Measurements from ENCODE around the gene FOXL1. TPM values are rescaled to one million over a fixed set of nuclear protein-coding genes. Genes with fewer than 3 reads are reported as not detected.

Gene FOXL1
- total and polyA plus RNA-seq, 9 of the 15 experiments (the other 6 are each of a cell fraction or from before 2014, with no cell fraction given): not detected

DNA sequence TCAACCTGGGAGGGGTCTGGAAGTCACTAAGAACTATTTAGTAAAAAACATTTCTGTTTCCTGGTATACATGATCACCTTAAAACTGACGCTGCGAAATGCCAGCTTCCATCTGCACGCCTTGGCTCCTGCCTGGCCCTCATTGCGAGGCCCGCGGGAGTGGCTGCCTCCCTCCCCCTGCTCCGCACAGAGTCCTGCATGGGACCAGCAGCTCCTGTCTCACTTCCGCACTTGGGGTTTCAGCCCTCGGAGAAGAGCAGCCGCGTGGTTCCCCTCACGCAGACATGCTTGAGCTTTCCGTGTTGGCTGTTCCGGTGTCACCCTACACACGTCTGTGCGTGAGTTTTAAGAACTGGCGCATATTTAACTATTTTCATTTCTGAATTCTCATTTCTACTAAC, 41.7 kb upstream of the FOXL1 start (continued):
- no peak for TF ChIP-seq ERF (CRISPR knock-in tag; IDR thresholded peaks at IDR 0.05)
- no peak for TF ChIP-seq TAF15 (IDR thresholded peaks at IDR 0.05; ENCODE audit: low read depth, low read length)
- TF ChIP-seq ZNF354B (CRISPR knock-in tag; IDR thresholded peaks at IDR 0.05): no peak
- TF ChIP-seq NFYB (IDR thresholded peaks at IDR 0.05; ENCODE audit: extremely low read depth, insufficient read length): no peak
- no peak for TF ChIP-seq FOXK2 (conservative IDR thresholded peaks at IDR 0.05 in 1 of 2, IDR thresholded peaks at IDR 0.05 in 1 of 2; ENCODE audit: low read depth in 2 of 2)
- TF ChIP-seq, protein P1, sequence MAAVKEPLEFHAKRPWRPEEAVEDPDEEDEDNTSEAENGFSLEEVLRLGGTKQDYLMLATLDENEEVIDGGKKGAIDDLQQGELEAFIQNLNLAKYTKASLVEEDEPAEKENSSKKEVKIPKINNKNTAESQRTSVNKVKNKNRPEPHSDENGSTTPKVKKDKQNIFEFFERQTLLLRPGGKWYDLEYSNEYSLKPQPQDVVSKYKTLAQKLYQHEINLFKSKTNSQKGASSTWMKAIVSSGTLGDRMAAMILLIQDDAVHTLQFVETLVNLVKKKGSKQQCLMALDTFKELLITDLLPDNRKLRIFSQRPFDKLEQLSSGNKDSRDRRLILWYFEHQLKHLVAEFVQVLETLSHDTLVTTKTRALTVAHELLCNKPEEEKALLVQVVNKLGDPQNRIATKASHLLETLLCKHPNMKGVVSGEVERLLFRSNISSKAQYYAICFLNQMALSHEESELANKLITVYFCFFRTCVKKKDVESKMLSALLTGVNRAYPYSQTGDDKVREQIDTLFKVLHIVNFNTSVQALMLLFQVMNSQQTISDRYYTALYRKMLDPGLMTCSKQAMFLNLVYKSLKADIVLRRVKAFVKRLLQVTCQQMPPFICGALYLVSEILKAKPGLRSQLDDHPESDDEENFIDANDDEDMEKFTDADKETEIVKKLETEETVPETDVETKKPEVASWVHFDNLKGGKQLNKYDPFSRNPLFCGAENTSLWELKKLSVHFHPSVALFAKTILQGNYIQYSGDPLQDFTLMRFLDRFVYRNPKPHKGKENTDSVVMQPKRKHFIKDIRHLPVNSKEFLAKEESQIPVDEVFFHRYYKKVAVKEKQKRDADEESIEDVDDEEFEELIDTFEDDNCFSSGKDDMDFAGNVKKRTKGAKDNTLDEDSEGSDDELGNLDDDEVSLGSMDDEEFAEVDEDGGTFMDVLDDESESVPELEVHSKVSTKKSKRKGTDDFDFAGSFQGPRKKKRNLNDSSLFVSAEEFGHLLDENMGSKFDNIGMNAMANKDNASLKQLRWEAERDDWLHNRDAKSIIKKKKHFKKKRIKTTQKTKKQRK (IDR thresholded peaks at IDR 0.05; ENCODE audit: borderline replicate concordance, low read depth, low read length): no peak
- TF ChIP-seq, protein P2, sequence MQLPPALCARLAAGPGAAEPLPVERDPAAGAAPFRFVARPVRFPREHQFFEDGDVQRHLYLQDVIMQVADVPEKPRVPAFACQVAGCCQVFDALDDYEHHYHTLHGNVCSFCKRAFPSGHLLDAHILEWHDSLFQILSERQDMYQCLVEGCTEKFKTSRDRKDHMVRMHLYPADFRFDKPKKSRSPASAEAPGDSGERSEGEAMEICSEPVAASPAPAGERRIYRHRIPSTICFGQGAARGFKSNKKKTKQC (CRISPR knock-in tag; IDR thresholded peaks at IDR 0.05): no peak
- TF ChIP-seq POLR3G (IDR thresholded peaks at IDR 0.05; ENCODE audit: extremely low read depth, insufficient read length, insufficient replicate concordance): no peak
- TF ChIP-seq, protein P3, sequence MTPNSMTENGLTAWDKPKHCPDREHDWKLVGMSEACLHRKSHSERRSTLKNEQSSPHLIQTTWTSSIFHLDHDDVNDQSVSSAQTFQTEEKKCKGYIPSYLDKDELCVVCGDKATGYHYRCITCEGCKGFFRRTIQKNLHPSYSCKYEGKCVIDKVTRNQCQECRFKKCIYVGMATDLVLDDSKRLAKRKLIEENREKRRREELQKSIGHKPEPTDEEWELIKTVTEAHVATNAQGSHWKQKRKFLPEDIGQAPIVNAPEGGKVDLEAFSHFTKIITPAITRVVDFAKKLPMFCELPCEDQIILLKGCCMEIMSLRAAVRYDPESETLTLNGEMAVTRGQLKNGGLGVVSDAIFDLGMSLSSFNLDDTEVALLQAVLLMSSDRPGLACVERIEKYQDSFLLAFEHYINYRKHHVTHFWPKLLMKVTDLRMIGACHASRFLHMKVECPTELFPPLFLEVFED (CRISPR knock-in tag; conservative IDR thresholded peaks at IDR 0.05): no peak

All from K562 (cell line).